HepG2 (cell line): Measurements from ENCODE around the gene DOCK1. TPM values are rescaled to one million over a fixed set of nuclear protein-coding genes. Genes with fewer than 3 reads are reported as not detected.
A peak's percentile ranks its signal among the peaks of the same experiment; 100 is the strongest.

Experiments used
- ETV5 ChIP-seq: IDR thresholded peaks from 2 replicates; pipeline ENCODE4 v1.6.1; 2018; ENCODE audit warnings: missing biosample characterization, missing genetic modification reagents, inconsistent platforms, borderline replicate concordance
- GABPA ChIP-seq, 2 experiments: IDR thresholded peaks; 2 replicates each; pipeline ENCODE4 v1.6.1; 2011 to 2016; ENCODE audit warnings: low read depth in 2 of 2, low read length in 1 of 2, missing biosample characterization in 1 of 2, missing genetic modification characterization in 1 of 2
- IKZF4 ChIP-seq: sonication (generic); formaldehyde crosslinking; IDR thresholded peaks from 2 replicates; pipeline ENCODE4 v1.5.1; 2020; ENCODE audit warnings: borderline replicate concordance, mild to moderate bottlenecking, low read depth, missing genetic modification reagents; ENCODE audit errors: not compliant biosample characterization
- NR2F6 ChIP-seq, 2 experiments: IDR thresholded peaks; 2 replicates each; pipeline ENCODE4 v1.6.1; 2016; ENCODE audit warnings: antibody characterized with exemption in 1 of 2, mild to moderate bottlenecking in 1 of 2
- PHF21A ChIP-seq: sonication (generic); formaldehyde crosslinking; IDR thresholded peaks from 2 replicates; pipeline ENCODE4 v1.5.0; 2020; ENCODE audit warnings: mild to moderate bottlenecking, missing genetic modification reagents
- SP140L ChIP-seq: sonication (generic); formaldehyde crosslinking; IDR thresholded peaks from 2 replicates; pipeline ENCODE4 v1.4.0; 2020; ENCODE audit warnings: missing genetic modification reagents, borderline replicate concordance
- SRSF9 ChIP-seq: fragments of 200-400 bp; formaldehyde crosslinking; IDR thresholded peaks from 2 replicates; pipeline ENCODE4 v1.6.1; 2018; ENCODE audit warnings: borderline replicate concordance, mild to moderate bottlenecking, low read depth, low read length; ENCODE audit not compliant: insufficient read depth, poor library complexity, severe bottlenecking
- TP53 ChIP-seq: sonication (generic); formaldehyde crosslinking; conservative IDR thresholded peaks from 2 replicates; pipeline ENCODE4 v1.4.0; 2020; ENCODE audit warnings: missing genetic modification reagents
- TRAFD1 ChIP-seq: sonication (generic); formaldehyde crosslinking; IDR thresholded peaks from 2 replicates; pipeline ENCODE4 v1.5.1; 2020; ENCODE audit warnings: missing genetic modification reagents, mild to moderate bottlenecking, borderline replicate concordance
- ZNF292 ChIP-seq: sonication (generic); formaldehyde crosslinking; IDR thresholded peaks from 2 replicates; pipeline ENCODE4 v1.8.1; 2022; ENCODE audit warnings: mild to moderate bottlenecking, low read depth, missing genetic modification reagents, borderline replicate concordance
- ZNF652 ChIP-seq: IDR thresholded peaks from 2 replicates; pipeline ENCODE4 v1.6.1; 2016; ENCODE audit warnings: low read depth, borderline replicate concordance
- ZNF672 ChIP-seq: sonication (generic); formaldehyde crosslinking; IDR thresholded peaks from 2 replicates; pipeline ENCODE4 v1.8.1; 2022; ENCODE audit warnings: missing genetic modification reagents
- polyA plus RNA-seq, 8 experiments: library from polyadenylated mRNA; depleted of rRNA in 3 of 8; stranded (reverse) in 7 of 8; unstranded in 1 of 8; fragments of >200 nt; fragmentation: Illumina TruSeq in 4 of 8; extraction: Trizol in 4 of 8; gene quantifications; 2 replicates each; pipeline versions ENCODE4 v1.2.1 to v1.2.3, GENCODE V29; 2011 to 2016; ENCODE audit warnings: low read depth in 4 of 8, missing spikeins in 1 of 8, mixed read lengths in 1 of 8; ENCODE audit not compliant: insufficient read depth in 1 of 8
- total RNA-seq, 5 experiments: library from RNA; depleted of rRNA; stranded (reverse); fragments of >200 nt; fragmentation: Illumina TruSeq; extraction: Trizol; gene quantifications; 2 replicates each; pipeline ENCODE4 v1.2.3, GENCODE V29; 2016; ENCODE audit warnings: low read depth in 1 of 5
- TF ChIP-seq, protein P1 (sequence below): sonication (generic); IDR thresholded peaks from 2 replicates; pipeline ENCODE4 v1.6.1; 2016; ENCODE audit warnings: low read depth, borderline replicate concordance

DOCK1 gene
- total and polyA plus RNA-seq, 2 of the 13 experiments (the other 11 are each of a cell fraction or from before 2014, with no cell fraction given), result 8.3 to 25.5 TPM

- TF ChIP-seq, protein P1, sequence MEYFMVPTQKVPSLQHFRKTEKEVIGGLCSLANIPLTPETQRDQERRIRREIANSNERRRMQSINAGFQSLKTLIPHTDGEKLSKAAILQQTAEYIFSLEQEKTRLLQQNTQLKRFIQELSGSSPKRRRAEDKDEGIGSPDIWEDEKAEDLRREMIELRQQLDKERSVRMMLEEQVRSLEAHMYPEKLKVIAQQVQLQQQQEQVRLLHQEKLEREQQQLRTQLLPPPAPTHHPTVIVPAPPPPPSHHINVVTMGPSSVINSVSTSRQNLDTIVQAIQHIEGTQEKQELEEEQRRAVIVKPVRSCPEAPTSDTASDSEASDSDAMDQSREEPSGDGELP, result peak; percentile 47; the same call in 1 of the 2 replicates
- TF ChIP-seq TRAFD1 (CRISPR knock-in tag), result no peak
- TF ChIP-seq GABPA (IDR thresholded peaks at IDR 0.05; ENCODE audit: low read depth, low read length), result no peak
- TF ChIP-seq GABPA (CRISPR knock-in tag; IDR thresholded peaks at IDR 0.05; ENCODE audit: low read depth), result peak; percentile 32; the same call in 1 of the 2 replicates
- no peak for TF ChIP-seq IKZF4 (CRISPR knock-in tag)
- TF ChIP-seq PHF21A, result peak; percentile 60
- no peak for TF ChIP-seq NR2F6 (IDR thresholded peaks at IDR 0.05)
- 0 out of 2 replicates have a peak, but pooled peaks have one; percentile 12 for TF ChIP-seq NR2F6 (CRISPR knock-in tag; IDR thresholded peaks at IDR 0.05)
- TF ChIP-seq ZNF652 (CRISPR knock-in tag), result no peak
- no peak for TF ChIP-seq ZNF672 (CRISPR knock-in tag)
- peak; percentile 12; the same call in 1 of the 2 replicates for TF ChIP-seq ETV5 (CRISPR knock-in tag)
- TF ChIP-seq SRSF9, result no peak
- TF ChIP-seq ZNF292, result 0 out of 2 replicates have a peak, but pooled peaks have one; percentile 31
- no peak for TF ChIP-seq TP53 (CRISPR knock-in tag)
- TF ChIP-seq SP140L (CRISPR knock-in tag), result no peak
Observed at GRCh38 chr10:126972635-126973414, 67.6 kb downstream of the DOCK1 start (continued).
